Endodermal cell (in vitro differentiated cells): Measurements from ENCODE around the gene SCTR. TPM values are rescaled to one million over a fixed set of nuclear protein-coding genes. Genes with fewer than 3 reads are reported as not detected.

Source experiments
- DNase-seq: peaks from one replicate; pipeline ENCODE4 v3.0.0-alpha.2; 2017
- H3K27ac ChIP-seq: 2 replicates; pipeline ENCODE4 v1.5.1; 2013; ENCODE audit warnings: mild to moderate bottlenecking, low read depth, low read length, moderate library complexity
- H3K27me3 ChIP-seq: 2 replicates; pipeline ENCODE4 v1.6.1; 2013; ENCODE audit warnings: mild to moderate bottlenecking, low read length, moderate library complexity; ENCODE audit not compliant: insufficient read depth, control insufficient read depth, poor library complexity, severe bottlenecking
- H3K36me3 ChIP-seq: 2 replicates; pipeline ENCODE4 v1.7.0; 2013; ENCODE audit warnings: mild to moderate bottlenecking, low read length, moderate library complexity; ENCODE audit not compliant: control insufficient read depth, insufficient read depth
- H3K4me1 ChIP-seq: one replicate; pipeline ENCODE4 v1.7.0; 2013; ENCODE audit warnings: low read length; ENCODE audit not compliant: control insufficient read depth, insufficient read depth
- H3K4me3 ChIP-seq: 2 replicates; pipeline ENCODE4 v1.5.1; 2013; ENCODE audit warnings: mild to moderate bottlenecking, low read length, moderate library complexity
- H3K9ac ChIP-seq: 2 replicates; pipeline ENCODE4 v1.6.1; 2013; ENCODE audit warnings: mild to moderate bottlenecking, low read length, moderate library complexity; ENCODE audit not compliant: poor library complexity, severe bottlenecking; ENCODE audit errors: extremely low read depth
- H3K9me3 ChIP-seq: 2 replicates; pipeline ENCODE4 v1.6.1; 2013; ENCODE audit warnings: mild to moderate bottlenecking, low read length, moderate library complexity; ENCODE audit not compliant: control insufficient read depth
- H3K27ac Mint-ChIP-seq: 2 replicates; pipeline ENCODE4 v1.8.0; 2020; ENCODE audit warnings: mixed read lengths
- H3K27me3 Mint-ChIP-seq: 2 replicates; pipeline ENCODE4 v1.8.0; 2021; ENCODE audit warnings: mild to moderate bottlenecking, mixed read lengths; ENCODE audit not compliant: insufficient read depth
- H3K36me3 Mint-ChIP-seq: 2 replicates; pipeline ENCODE4 v1.8.0; 2020; ENCODE audit warnings: low read depth, mixed read lengths
- H3K4me1 Mint-ChIP-seq: 2 replicates; pipeline ENCODE4 v1.8.0; 2020; ENCODE audit warnings: mixed read lengths
- H3K4me3 Mint-ChIP-seq: 2 replicates; pipeline ENCODE4 v1.8.0; 2020; ENCODE audit warnings: mild to moderate bottlenecking, moderate library complexity, mixed read lengths
- H3K9me3 Mint-ChIP-seq: 2 replicates; pipeline ENCODE4 v1.8.0; 2020; ENCODE audit warnings: mild to moderate bottlenecking, mixed read lengths
- CTCF ChIP-seq: fragments of 200-600 bp; sonication (generic); conservative IDR thresholded peaks from 2 replicates; pipeline ENCODE4 v1.5.0; 2021; ENCODE audit warnings: antibody characterized with exemption, mild to moderate bottlenecking
- WGBS, 2 experiments: methylation state at CpG; one replicate each; pipeline versions ENCODE4 v1.1.5 to v1.1.7; 2013; ENCODE audit warnings: missing lambda C conversion rate in 2 of 2, mixed read lengths in 1 of 2; ENCODE audit not compliant: insufficient coverage in 1 of 2, insufficient read length in 1 of 2; 5-methylcytosine and 5-hydroxymethylcytosine counted together
- total RNA-seq, 2 donors: library from RNA; stranded (reverse); fragmentation: NEBNext Ultra II Directional in 1 of 2; extraction: Animal tissue kit (Norgen Biotek cat#: 25700) in 1 of 2; gene quantifications; 2 replicates in 1 of 2; 3 replicates in 1 of 2; pipeline ENCODE4 v1.2.1, GENCODE V29; 2021

SCTR gene
- total RNA-seq, 2 donors from 2014 or later: 0.20 to 0.49 TPM

GRCh38 chr2:119523383-119523951, 816 bp downstream of the SCTR start:
- no peak overlapping the region for H3K27ac ChIP-seq
- peak; percentile 51 for DNase-seq
- Mint-ChIP-seq H3K27me3 (peaks cover 61% of the 10 kb centered on the region), H3K4me3 (peak overlapping the region; percentile 57), H3K27ac (no peak overlapping the region), H3K36me3 (no peaks in the 10 kb centered on the region), H3K9me3 (no peaks in the 10 kb centered on the region), H3K4me1 (peaks cover 20% of the 10 kb centered on the region)
- H3K9me3 ChIP-seq: no peaks in the 10 kb centered on the region
- H3K9ac ChIP-seq: no peak overlapping the region
- TF ChIP-seq CTCF: no peak
- no peaks in the 10 kb centered on the region for H3K36me3 ChIP-seq
- H3K4me1 ChIP-seq: peaks cover 17% of the 10 kb centered on the region
- 12 to 17% methylated on average over 10 to 20 of the region's 21 CpGs for WGBS, 2 experiments
- H3K27me3 ChIP-seq: peaks cover 51% of the 10 kb centered on the region
- H3K4me3 ChIP-seq: peak overlapping the region; percentile 78

DNA sequence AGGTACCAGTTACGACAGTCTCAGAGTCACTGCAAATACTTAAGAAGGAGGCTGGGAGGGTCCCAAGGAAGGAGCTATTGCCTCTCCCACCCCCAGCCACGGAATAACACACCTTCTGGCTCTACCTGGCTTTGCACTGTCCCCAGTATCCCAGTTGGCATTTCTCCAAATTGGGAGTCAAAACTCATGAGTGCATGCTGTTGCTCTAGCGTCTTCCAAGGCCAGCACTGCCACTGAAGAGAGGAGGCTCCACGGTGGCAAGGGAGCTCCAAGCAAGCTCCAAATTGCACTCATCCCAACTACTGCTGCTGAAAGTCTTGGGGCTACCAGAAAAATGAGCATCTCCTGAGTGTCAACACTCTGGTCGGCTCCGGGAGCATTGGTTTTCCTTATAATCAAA, 1.6 kb downstream of the SCTR start:
- Mint-ChIP-seq H3K4me1 (peaks cover 14% of the 10 kb centered on the region), H3K9me3 (no peaks in the 10 kb centered on the region), H3K27ac (no peak overlapping the region), H3K27me3 (peaks cover 66% of the 10 kb centered on the region), H3K4me3 (no peak overlapping the region), H3K36me3 (no peaks in the 10 kb centered on the region)
- H3K4me1 ChIP-seq: peaks cover 16% of the 10 kb centered on the region
- DNase-seq: no peak
- H3K27ac ChIP-seq: no peak overlapping the region
- no peaks in the 10 kb centered on the region for H3K9me3 ChIP-seq
- WGBS, 2 experiments: 78 to 80% methylated on average over 6 of the region's 6 CpGs
- no peak overlapping the region for H3K9ac ChIP-seq
- H3K4me3 ChIP-seq: no peak overlapping the region
- no peak for TF ChIP-seq CTCF
- H3K27me3 ChIP-seq: peaks cover 51% of the 10 kb centered on the region
- no peaks in the 10 kb centered on the region for H3K36me3 ChIP-seq

- no peak overlapping the region for H3K4me3 Mint-ChIP-seq
- Histone ChIP-seq H3K36me3 (no peaks in the 10 kb centered on the region), H3K9me3 (no peaks in the 10 kb centered on the region), H3K9ac (no peak overlapping the region), H3K27me3 (peaks cover 51% of the 10 kb centered on the region), H3K4me3 (no peak overlapping the region), H3K27ac (no peak overlapping the region), H3K4me1 (peaks cover 9% of the 10 kb centered on the region)
- H3K27ac Mint-ChIP-seq: no peak overlapping the region
- H3K36me3 Mint-ChIP-seq: no peaks in the 10 kb centered on the region
- H3K27me3 Mint-ChIP-seq: peaks cover 68% of the 10 kb centered on the region
- DNase-seq: no peak
- H3K9me3 Mint-ChIP-seq: no peaks in the 10 kb centered on the region
- H3K4me1 Mint-ChIP-seq: peaks cover 6% of the 10 kb centered on the region
- TF ChIP-seq CTCF: no peak
- WGBS, 2 experiments: 92% methylated on average over 7 to 11 of the region's 11 CpGs
These were observed 2.7 kb downstream of the SCTR start for GRCh38 chr2:119521433-119522050.
